Hepatocyte (in vitro differentiated cells): ENCODE measurements around the gene GPR152. TPM values are rescaled to one million over a fixed set of nuclear protein-coding genes. Genes with fewer than 3 reads are reported as not detected.

ENCODE experiments used
- DNase-seq: peaks from one replicate; pipeline ENCODE4 v3.0.0-alpha.2; 2016; ENCODE audit warnings: low spot score
- H2AFZ ChIP-seq: fragments of 200-600 bp; sonication (generic); 2 replicates; pipeline ENCODE4 v1.6.0; 2016; ENCODE audit warnings: antibody characterized with exemption, mild to moderate bottlenecking
- H3K27ac ChIP-seq: fragments of 200-600 bp; sonication (generic); 2 replicates; pipeline ENCODE4 v1.5.1; 2016; ENCODE audit warnings: mild to moderate bottlenecking
- H3K27me3 ChIP-seq: fragments of 200-600 bp; sonication (generic); 2 replicates; pipeline ENCODE4 v1.6.1; 2016
- H3K36me3 ChIP-seq: fragments of 200-600 bp; sonication (generic); replicated peaks from 2 replicates; pipeline ENCODE4 v1.5.1; 2016; ENCODE audit warnings: low read depth; ENCODE audit not compliant: insufficient read depth
- H3K4me1 ChIP-seq: fragments of 200-600 bp; sonication (generic); 2 replicates; pipeline ENCODE4 v1.5.1; 2016; ENCODE audit warnings: mild to moderate bottlenecking, moderate library complexity; ENCODE audit not compliant: insufficient read depth
- H3K4me2 ChIP-seq: fragments of 200-600 bp; sonication (generic); 2 replicates; pipeline ENCODE4 v1.6.0; 2016
- H3K4me3 ChIP-seq: fragments of 200-600 bp; sonication (generic); 2 replicates; pipeline ENCODE4 v1.5.1; 2016; ENCODE audit warnings: mild to moderate bottlenecking
- H3K79me2 ChIP-seq: fragments of 200-600 bp; sonication (generic); 2 replicates; pipeline ENCODE4 v1.6.0; 2017; ENCODE audit warnings: mild to moderate bottlenecking
- H3K9me2 ChIP-seq: fragments of 200-600 bp; sonication (generic); replicated peaks from 2 replicates; pipeline ENCODE4 v1.6.0; 2017; ENCODE audit warnings: mild to moderate bottlenecking; ENCODE audit not compliant: insufficient read depth
- H3K9me3 ChIP-seq: fragments of 200-600 bp; sonication (generic); 2 replicates; pipeline ENCODE4 v1.5.1; 2016; ENCODE audit warnings: low read depth, mild to moderate bottlenecking
- H4K20me1 ChIP-seq: fragments of 200-600 bp; sonication (generic); 2 replicates; pipeline ENCODE4 v1.6.0; 2016; ENCODE audit warnings: mild to moderate bottlenecking; ENCODE audit not compliant: insufficient read depth, poor library complexity, severe bottlenecking
- EZH2 ChIP-seq: fragments of 200-600 bp; sonication (generic); IDR thresholded peaks from 2 replicates; pipeline ENCODE4 v1.6.1; 2016; ENCODE audit warnings: antibody characterized with exemption, mild to moderate bottlenecking, borderline replicate concordance
- EZH2phosphoT487 ChIP-seq: fragments of 200-600 bp; sonication (generic); IDR thresholded peaks from one replicate; pipeline ENCODE4 v1.6.1; 2018; ENCODE audit warnings: antibody characterized with exemption, mild to moderate bottlenecking, low read depth, moderate library complexity; ENCODE audit not compliant: unreplicated experiment, severe bottlenecking
- WGBS: methylation state at CpG from one replicate; pipeline ENCODE4 v1.1.6; 2016; ENCODE audit warnings: low lambda C conversion rate; ENCODE audit errors: missing lambda C conversion rate; 5-methylcytosine and 5-hydroxymethylcytosine counted together
- polyA plus RNA-seq: library from polyadenylated mRNA; unstranded; fragments of >200 nt; fragmentation: Nextera tagmentation; extraction: Ambion mirVana; gene quantifications from 2 replicates; pipeline ENCODE4 v1.2.1, GENCODE V29; 2016
- total RNA-seq: library from RNA; depleted of rRNA; stranded (reverse); fragments of >200 nt; gene quantifications from 2 replicates; pipeline ENCODE4 v1.2.3, GENCODE V29; 2014
- TF ChIP-seq, protein P1 (sequence below): fragments of 200-600 bp; sonication (generic); IDR thresholded peaks from 2 replicates; pipeline ENCODE4 v1.5.1; 2016; ENCODE audit warnings: antibody characterized with exemption, mild to moderate bottlenecking; ENCODE audit not compliant: poor library complexity

Gene GPR152
- total and polyA plus RNA-seq, 2 experiments from 2014 or later: not detected

DNA sequence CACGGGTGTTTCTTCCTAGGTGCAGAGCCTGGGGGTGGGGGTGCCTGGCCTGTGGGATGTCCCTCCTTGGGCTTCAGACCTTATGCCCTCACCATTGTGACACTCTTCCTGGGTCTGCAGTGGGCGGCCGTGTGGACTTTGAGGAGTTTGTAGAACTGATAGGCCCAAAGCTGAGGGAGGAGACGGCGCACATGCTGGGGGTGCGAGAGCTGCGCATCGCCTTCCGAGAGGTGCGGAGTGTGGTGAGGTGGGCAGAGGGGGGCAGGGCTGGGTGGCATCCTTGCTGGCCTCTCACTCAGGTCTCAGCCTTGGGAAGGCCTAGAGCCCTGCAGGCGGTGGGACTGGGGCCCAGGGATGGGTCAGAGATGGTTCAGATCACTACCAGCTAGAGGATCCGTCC, 4.9 kb upstream of the GPR152 start:
- Histone ChIP-seq H3K4me2 (no peak overlapping the region), H3K9me2 (no peaks in the 10 kb centered on the region), H2AFZ (no peak overlapping the region), H3K27ac (no peak overlapping the region), H3K9me3 (no peaks in the 10 kb centered on the region), H3K27me3 (no peaks in the 10 kb centered on the region), H3K4me1 (no peaks in the 10 kb centered on the region), H4K20me1 (no peaks in the 10 kb centered on the region), H3K36me3 (no peaks in the 10 kb centered on the region), H3K79me2 (no peaks in the 10 kb centered on the region), H3K4me3 (no peak overlapping the region)
- TF ChIP-seq, protein P1, sequence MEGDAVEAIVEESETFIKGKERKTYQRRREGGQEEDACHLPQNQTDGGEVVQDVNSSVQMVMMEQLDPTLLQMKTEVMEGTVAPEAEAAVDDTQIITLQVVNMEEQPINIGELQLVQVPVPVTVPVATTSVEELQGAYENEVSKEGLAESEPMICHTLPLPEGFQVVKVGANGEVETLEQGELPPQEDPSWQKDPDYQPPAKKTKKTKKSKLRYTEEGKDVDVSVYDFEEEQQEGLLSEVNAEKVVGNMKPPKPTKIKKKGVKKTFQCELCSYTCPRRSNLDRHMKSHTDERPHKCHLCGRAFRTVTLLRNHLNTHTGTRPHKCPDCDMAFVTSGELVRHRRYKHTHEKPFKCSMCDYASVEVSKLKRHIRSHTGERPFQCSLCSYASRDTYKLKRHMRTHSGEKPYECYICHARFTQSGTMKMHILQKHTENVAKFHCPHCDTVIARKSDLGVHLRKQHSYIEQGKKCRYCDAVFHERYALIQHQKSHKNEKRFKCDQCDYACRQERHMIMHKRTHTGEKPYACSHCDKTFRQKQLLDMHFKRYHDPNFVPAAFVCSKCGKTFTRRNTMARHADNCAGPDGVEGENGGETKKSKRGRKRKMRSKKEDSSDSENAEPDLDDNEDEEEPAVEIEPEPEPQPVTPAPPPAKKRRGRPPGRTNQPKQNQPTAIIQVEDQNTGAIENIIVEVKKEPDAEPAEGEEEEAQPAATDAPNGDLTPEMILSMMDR: no peak
- TF ChIP-seq EZH2phosphoT487 (no peak), EZH2 (no peak)
- WGBS: 89% methylated on average over 12 of the region's 12 CpGs
- no peak for DNase-seq

DNA sequence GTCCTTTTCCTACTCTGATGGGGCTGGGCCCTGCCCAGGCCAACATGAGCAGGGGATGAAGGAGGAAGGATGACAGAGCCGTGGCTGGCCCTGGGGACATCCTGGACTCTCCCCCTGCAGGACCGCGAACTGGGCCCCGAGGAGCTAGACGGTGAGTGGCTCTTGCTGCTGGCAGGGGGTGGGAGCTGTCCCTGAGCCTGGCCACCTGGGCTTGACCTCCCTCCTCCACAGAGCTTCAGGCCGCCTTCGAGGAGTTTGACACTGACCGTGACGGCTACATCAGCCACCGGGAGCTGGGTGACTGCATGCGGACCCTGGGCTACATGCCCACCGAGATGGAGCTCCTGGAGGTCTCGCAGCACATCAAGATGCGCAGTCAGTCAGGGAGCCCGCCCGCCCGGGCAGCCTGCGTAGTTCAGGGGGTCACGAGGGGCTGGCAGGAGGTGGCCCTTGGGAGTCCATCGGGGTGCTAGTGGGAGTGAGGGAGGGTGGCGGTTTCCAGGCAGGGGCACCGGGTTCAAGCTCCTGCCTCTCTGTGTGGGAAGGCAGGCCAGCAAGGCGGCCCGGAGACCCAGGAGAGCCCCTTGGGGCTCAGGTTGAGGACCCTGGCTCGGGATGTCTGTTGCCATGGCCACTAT, 3.7 kb upstream of the GPR152 start:
- DNase-seq: no peak
- H3K79me2 ChIP-seq: no peaks in the 10 kb centered on the region
- no peaks in the 10 kb centered on the region for H3K4me1 ChIP-seq
- no peak overlapping the region for H2AFZ ChIP-seq
- H3K27ac ChIP-seq: no peak overlapping the region
- TF ChIP-seq EZH2phosphoT487 (no peak), EZH2 (no peak)
- TF ChIP-seq, protein P1: no peak
- WGBS: 89% methylated on average over 25 of the region's 25 CpGs
- H3K4me2 ChIP-seq: no peak overlapping the region
- H3K9me3 ChIP-seq: no peaks in the 10 kb centered on the region
- no peaks in the 10 kb centered on the region for H3K27me3 ChIP-seq
- H3K36me3 ChIP-seq: no peaks in the 10 kb centered on the region
- no peaks in the 10 kb centered on the region for H3K9me2 ChIP-seq
- no peak overlapping the region for H3K4me3 ChIP-seq
- no peaks in the 10 kb centered on the region for H4K20me1 ChIP-seq

DNA sequence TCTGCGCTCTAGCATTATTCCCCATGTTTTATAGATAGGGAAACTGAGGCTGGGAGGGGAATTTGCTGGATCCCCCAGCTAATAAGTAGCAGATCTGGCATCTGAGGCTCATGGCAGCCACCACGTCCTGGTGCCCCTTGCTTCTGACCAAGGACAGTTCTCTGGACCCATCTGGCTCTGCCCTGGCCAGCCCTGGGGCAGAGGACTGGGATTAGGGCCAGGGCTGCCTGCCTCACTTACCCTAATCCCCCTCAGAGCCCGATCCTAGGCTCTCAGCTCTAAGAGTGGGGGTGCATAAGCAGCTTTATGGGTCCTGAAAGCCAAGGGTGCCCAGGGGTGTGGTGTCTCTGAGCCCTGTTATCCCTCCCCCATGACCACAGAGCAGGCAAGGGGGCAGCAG, 2.5 kb upstream of the GPR152 start, which contains the start of gene CABP4:
Gene CABP4, plus strand, starts transcription at position 301 of the 400 bp plus-strand sequence. Its CDS starts 70 bp downstream, at position 371.
- no peaks in the 10 kb centered on the region for H4K20me1 ChIP-seq
- 88% methylated on average over 3 of the region's 3 CpGs for WGBS
- no peaks in the 10 kb centered on the region for H3K27me3 ChIP-seq
- TF ChIP-seq EZH2phosphoT487 (no peak), EZH2 (no peak)
- TF ChIP-seq, protein P1: no peak
- H3K4me1 ChIP-seq: no peaks in the 10 kb centered on the region
- H3K79me2 ChIP-seq: no peaks in the 10 kb centered on the region
- no peaks in the 10 kb centered on the region for H3K36me3 ChIP-seq
- H3K9me2 ChIP-seq: no peaks in the 10 kb centered on the region
- no peak within 1 kb of the TSS for H3K27ac ChIP-seq
- H2AFZ ChIP-seq: no peak within 1 kb of the TSS
- H3K4me2 ChIP-seq: no peak within 1 kb of the TSS
- no peaks in the 10 kb centered on the region for H3K9me3 ChIP-seq
- H3K4me3 ChIP-seq: no peak within 1 kb of the TSS
- DNase-seq: no peak
